Ascending aorta (tissue), 2 donors: ENCODE measurements around the gene GBA2. TPM values are rescaled to one million over a fixed set of nuclear protein-coding genes. Genes with fewer than 3 reads are reported as not detected.

Experiments
- DNase-seq, 2 donors: peaks; one replicate each; pipeline ENCODE4 v3.0.0-alpha.2; 2019; ENCODE audit warnings: low spot score in 2 of 2
- H3K27ac ChIP-seq, 2 donors: fragments of 200-600 bp; sonication (generic); one replicate each; pipeline ENCODE4 v1.5.1; 2016 to 2017; ENCODE audit warnings: mild to moderate bottlenecking in 1 of 2
- H3K27me3 ChIP-seq: fragments of 200-600 bp; sonication (generic); one replicate; pipeline ENCODE4 v1.5.1; 2017
- H3K36me3 ChIP-seq, 2 donors: fragments of 200-600 bp; sonication (generic); one replicate each; pipeline ENCODE4 v1.5.1; 2016
- H3K4me1 ChIP-seq, 2 donors: fragments of 200-600 bp; sonication (generic); one replicate each; pipeline ENCODE4 v1.5.1; 2016 to 2017; ENCODE audit warnings: mild to moderate bottlenecking in 1 of 2
- H3K4me3 ChIP-seq, 2 donors: fragments of 200-600 bp; sonication (generic); one replicate each; pipeline ENCODE4 v1.5.1; 2016 to 2017; ENCODE audit warnings: mild to moderate bottlenecking in 1 of 2
- H3K9me3 ChIP-seq, 2 donors: fragments of 200-600 bp; sonication (generic); one replicate each; pipeline ENCODE4 v1.5.1; 2016
- intact Hi-C: fragments of 100-400 bp; cut with DNase I; formaldehyde crosslinking; loops from one replicate; pipeline ENCODE4 v1.15.1; 2023
- total RNA-seq: library from RNA; depleted of rRNA; stranded (reverse); fragments of >200 nt; gene quantifications from one replicate; pipeline ENCODE4 v1.1.0, GENCODE V29; 2016
- TF ChIP-seq, protein P1 (sequence below), 3 experiments: fragments of 200-600 bp in 2 of 3; fragments of 450-650 bp in 1 of 3; sonication (generic) in 2 of 3; IDR thresholded peaks; one replicate each; pipeline ENCODE4 v1.5.1; 2016 to 2019; ENCODE audit warnings: antibody characterized with exemption in 3 of 3, mild to moderate bottlenecking in 1 of 3, moderate library complexity in 1 of 3

GBA2 gene
- total RNA-seq, 1 donor from 2014 or later = 40.7 TPM

DNA sequence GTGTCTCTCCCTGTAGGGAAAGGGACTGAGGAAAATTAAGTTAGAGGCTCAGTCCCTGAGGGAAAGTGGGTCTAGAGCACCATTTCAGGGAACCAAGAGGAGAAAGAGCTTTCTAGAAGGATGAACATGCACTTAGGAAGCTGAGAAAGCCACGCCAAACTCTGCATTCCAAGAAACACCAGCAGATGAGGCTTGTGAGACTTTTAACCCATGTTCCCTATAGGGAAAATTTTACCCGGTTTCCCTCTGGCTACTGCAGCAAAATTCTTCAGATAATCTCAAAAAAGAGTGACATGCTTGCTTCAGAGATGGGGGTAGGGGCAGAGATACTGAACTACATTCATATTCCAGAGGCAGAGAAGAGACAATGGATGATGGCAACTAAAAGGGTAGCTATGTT, 25.6 kb downstream of the GBA2 start:
- DNase-seq = no peak
- Histone ChIP-seq H3K27me3 (no peaks in the 10 kb centered on the region), H3K4me3 (no peak overlapping the region), H3K36me3 (peaks cover 72 to 80% of the 10 kb centered on the region in 2 donors), H3K4me1 (peaks cover 4 to 18% of the 10 kb centered on the region in 2 donors), H3K27ac (peak overlapping the region; percentile 8 to 22), H3K9me3 (no peaks in the 10 kb centered on the region)
- intact Hi-C loops = loop anchor here (10.0 kb wide), 1 partner anchor 239 kb away; no protein-coding TSS in a partner anchor
- TF ChIP-seq, protein P1, sequence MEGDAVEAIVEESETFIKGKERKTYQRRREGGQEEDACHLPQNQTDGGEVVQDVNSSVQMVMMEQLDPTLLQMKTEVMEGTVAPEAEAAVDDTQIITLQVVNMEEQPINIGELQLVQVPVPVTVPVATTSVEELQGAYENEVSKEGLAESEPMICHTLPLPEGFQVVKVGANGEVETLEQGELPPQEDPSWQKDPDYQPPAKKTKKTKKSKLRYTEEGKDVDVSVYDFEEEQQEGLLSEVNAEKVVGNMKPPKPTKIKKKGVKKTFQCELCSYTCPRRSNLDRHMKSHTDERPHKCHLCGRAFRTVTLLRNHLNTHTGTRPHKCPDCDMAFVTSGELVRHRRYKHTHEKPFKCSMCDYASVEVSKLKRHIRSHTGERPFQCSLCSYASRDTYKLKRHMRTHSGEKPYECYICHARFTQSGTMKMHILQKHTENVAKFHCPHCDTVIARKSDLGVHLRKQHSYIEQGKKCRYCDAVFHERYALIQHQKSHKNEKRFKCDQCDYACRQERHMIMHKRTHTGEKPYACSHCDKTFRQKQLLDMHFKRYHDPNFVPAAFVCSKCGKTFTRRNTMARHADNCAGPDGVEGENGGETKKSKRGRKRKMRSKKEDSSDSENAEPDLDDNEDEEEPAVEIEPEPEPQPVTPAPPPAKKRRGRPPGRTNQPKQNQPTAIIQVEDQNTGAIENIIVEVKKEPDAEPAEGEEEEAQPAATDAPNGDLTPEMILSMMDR (IDR thresholded peaks at IDR 0.05) = no peak

DNA sequence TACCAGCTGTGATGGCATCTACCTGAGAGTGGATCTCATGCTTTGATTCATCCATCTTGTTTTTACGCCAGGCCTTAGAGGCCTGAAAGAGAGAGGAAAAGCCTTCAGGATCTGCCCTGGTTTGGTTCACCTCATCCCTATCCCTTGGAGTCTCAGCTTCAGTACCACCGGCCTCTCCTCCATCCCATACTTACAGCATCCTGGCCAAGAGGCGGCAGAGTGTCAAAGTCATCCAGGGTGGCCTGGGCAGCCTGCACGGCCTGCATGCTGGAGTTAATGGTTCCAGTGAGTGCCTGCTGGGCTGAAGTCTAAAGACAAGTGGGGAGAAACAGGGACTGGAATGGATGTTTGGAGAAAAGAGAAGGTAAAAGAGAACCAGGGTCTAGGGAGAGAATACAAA, 29.5 kb downstream of the GBA2 start:
- TF ChIP-seq, protein P1 (IDR thresholded peaks at IDR 0.05) = no peak
- intact Hi-C loops = no loop called here
- Histone ChIP-seq H3K4me3 (no peak overlapping the region), H3K27me3 (no peaks in the 10 kb centered on the region), H3K9me3 (no peaks in the 10 kb centered on the region), H3K36me3 (peaks cover 100% of the 10 kb centered on the region in 2 donors), H3K27ac (peak overlapping the region in 1 of 2 donors; percentile 19), H3K4me1 (peaks cover 0 to 3% of the 10 kb centered on the region in 2 donors)
- no peak for DNase-seq

DNA sequence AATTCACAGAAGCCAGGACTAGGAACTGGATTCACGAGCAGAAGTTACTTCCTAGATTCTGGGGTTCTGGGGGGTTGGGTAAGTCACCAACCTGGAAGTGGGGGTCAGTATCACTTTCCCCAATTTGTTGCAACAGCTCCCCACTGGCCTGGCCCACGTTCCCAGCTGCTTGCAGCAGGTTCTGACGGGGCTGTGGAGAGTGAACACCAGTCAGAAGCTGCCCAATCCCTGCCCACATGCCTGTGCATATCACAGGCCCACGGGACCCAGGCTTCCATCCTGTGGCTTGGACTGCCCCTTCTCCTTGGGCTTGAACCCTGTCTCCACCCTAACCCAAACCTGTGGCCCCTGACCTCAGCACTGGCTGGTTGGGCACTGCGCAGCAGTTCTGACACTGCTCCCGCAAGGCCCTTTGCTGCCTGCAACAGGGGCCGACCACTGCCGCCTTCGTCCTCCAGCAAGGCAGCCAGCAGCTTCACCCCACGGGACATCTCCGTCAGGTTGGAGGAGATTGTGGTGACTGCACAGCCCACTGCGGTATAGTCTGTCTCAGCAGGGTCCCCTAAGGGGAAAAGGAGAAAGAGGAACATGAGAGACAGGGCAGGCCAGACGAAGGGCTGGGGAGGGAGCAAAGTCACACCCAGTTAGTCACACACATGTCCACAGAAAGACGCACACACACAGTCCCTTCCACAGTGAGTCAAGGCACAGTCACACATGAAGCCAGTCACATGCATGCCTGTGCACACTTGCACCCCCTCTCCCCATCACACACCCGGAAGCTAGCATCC, 30.1 kb downstream of the GBA2 start:
- Histone ChIP-seq H3K4me3 (no peak overlapping the region), H3K9me3 (no peaks in the 10 kb centered on the region), H3K36me3 (peaks cover 100% of the 10 kb centered on the region in 2 donors), H3K27ac (peak overlapping the region in 1 of 2 donors; percentile 19), H3K27me3 (no peaks in the 10 kb centered on the region), H3K4me1 (peaks cover 0 to 3% of the 10 kb centered on the region in 2 donors)
- TF ChIP-seq, protein P1 (IDR thresholded peaks at IDR 0.05) = no peak
- intact Hi-C loops = no loop called here
- no peak for DNase-seq

DNA sequence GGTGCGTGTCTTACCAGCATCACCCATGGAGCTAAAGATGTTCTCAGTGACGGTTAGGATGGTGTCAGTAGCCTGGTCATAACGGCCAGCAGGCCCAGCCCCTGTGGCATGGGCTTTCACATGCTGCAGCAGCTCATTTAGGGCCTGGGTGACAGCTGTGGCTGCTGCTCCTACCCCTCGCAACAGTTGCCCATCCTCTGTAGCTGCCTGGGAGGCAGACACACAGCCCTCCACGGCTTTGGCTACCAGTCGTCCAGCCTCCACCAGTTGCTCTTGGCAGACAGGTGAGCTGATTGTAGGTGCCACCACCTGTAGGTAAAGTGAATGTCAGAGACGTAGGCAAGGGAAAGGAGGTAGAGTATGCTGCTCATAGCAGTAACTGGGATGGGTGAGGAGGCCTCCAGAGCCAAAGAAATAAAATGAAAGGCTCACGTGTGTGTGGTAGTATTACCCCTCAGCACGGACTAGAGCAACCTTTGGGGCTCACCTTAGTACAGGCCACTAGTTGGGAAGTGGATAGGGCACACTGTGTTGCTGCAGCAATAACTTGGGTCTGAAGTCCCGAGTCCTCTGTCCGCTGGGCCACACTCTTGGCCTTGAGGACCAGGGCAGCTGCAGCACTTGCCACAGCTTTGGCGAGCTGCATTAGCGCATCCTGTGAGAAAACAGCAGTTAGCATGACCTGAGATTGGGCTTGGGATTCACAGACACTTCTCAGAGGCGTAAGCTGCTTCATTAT, 31.7 kb downstream of the GBA2 start:
- intact Hi-C loops = no loop called here
- DNase-seq = no peak

DNA sequence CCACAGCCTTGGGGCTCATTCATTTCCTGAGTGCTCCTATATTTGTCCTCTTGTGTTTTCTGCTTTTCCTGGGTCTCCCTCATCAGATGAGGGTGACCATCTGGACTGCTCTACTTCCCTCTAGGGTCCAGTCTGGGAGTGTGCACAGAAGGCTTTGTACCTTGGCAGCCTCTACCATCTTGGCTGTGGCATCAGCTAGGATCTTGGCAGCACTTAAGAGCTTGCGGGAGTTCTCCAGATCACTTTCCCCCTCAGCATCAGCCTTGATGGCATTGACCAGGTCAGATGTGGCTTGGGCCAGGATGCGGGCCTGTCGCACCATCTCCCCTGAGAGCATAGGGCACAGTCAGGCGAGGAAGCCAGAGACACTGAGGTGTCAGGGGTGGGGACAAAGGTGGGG, 32.8 kb downstream of the GBA2 start:
- intact Hi-C loops = no loop called here
- no peak overlapping the region for H3K4me3 ChIP-seq
- peaks cover 100% of the 10 kb centered on the region in 2 donors for H3K36me3 ChIP-seq
- H3K9me3 ChIP-seq = no peaks in the 10 kb centered on the region
- TF ChIP-seq, protein P1 (IDR thresholded peaks at IDR 0.05) = peak; percentile 13 to 52 (median 39)
- peaks cover 0 to 3% of the 10 kb centered on the region in 2 donors for H3K4me1 ChIP-seq
- no peaks in the 10 kb centered on the region for H3K27me3 ChIP-seq
- DNase-seq = no peak
- H3K27ac ChIP-seq = peak overlapping the region; percentile 51 to 74

More for the DNA sequence above, 31.7 kb downstream of the GBA2 start:
- Histone ChIP-seq H3K9me3 (no peaks in the 10 kb centered on the region), H3K27me3 (no peaks in the 10 kb centered on the region), H3K4me1 (peaks cover 0 to 3% of the 10 kb centered on the region in 2 donors), H3K27ac (peak overlapping the region; percentile 51 to 74), H3K36me3 (peaks cover 100% of the 10 kb centered on the region in 2 donors), H3K4me3 (no peak overlapping the region)
- TF ChIP-seq, protein P1 (IDR thresholded peaks at IDR 0.05) = no peak
